Endometrial microvascular endothelial cells (primary cell): ENCODE data around the gene JAGN1. TPM values are rescaled to one million over a fixed set of nuclear protein-coding genes. Genes with fewer than 3 reads are reported as not detected.
"Not testable (repeated sequence)": the region's sequence is repeated elsewhere in the genome, so short reads cannot be mapped to it uniquely, and the experiment has no call there.

Experiments used
- in situ Hi-C: cut with HindIII; loops from 2 replicates; pipeline ENCODE4 v1.10.0; 2017; ENCODE audit warnings: low sequenced_read_pairs, low pct_unique_long_range_greater_than_20kb; ENCODE audit errors: inconsistent ontology term
- total RNA-seq: library from RNA; depleted of rRNA; stranded (reverse); fragments of >200 nt; gene quantifications from one replicate; pipeline ENCODE4 v1.2.3, GENCODE V29; 2015; ENCODE audit errors: inconsistent ontology term

The JAGN1 gene
- total RNA-seq, 1 donor from 2014 or later, result 51.5 TPM

- in situ Hi-C loops, result no loop called here
These were observed 26.0 kb upstream of the JAGN1 start for GRCh38 chr3:9864200-9864927.

GRCh38 chr3:9865125-9865637, 25.2 kb upstream of the JAGN1 start:
- in situ Hi-C loops, result not testable (repeated sequence)

- in situ Hi-C loops, result no loop called here
These were observed 23.8 kb upstream of the JAGN1 start for GRCh38 chr3:9866639-9867038.

DNA sequence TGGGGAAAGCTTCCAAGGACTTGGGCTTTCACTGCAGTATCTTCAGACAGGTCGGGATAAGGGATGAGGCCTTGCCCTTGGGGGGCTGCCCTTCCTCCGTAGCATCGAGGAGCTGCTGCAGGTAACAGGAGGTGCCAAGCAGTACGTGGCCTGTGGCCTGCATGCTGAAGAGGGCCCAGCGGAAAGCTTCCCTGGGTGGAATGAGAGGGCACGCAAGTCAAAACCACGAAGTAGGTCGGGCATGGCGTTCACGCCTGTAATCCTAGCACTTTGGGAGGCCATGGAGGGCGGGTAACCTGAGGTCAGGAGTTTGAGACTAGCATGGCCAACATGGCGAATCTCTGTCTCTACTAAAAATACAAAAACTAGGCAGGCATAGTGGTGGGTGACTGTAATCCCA, 23.3 kb upstream of the JAGN1 start:
- in situ Hi-C loops, result no loop called here

DNA sequence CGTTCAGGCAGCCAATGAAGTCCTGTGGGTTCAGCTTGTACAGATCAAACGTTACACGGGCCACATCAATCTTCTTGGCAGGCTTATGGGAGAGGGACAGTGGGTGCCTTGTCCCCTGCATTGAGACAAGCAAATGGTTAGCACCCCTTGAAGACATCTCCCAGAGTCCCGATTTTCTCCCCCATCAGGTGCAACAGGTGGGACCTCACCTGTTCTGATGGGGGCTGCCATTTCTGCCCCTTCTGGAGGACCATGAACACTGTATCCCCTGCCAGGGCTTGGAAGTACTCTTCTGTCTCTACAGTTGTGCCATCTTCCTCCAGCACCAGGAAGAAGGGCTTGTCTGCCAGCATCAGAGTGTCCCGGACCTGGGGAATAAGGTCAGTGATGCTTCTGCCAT, 20.5 kb upstream of the JAGN1 start:
- in situ Hi-C loops, result no loop called here

DNA sequence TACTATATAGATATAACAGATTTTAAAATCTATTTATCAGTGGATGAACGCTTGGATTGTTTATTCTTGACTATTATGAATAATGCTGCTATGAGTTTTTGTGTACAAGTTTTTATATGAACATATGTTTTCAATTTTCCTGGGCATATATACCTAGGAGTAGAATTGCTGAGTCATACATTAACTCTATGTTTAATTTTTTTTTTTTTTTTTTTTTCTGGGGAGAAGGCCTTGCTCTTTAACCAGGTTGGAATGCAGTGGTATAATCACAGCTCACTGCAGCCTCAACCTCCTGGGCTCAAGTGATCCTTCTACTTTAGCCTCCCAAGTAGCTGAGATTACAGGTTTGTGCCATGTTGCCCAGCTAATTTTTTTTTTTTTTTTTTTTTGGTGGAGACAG, 19.4 kb upstream of the JAGN1 start:
- in situ Hi-C loops, result no loop called here

GRCh38 chr3:9872067-9872466, 18.3 kb upstream of the JAGN1 start:
- in situ Hi-C loops, result not testable (repeated sequence)

GRCh38 chr3:9875448-9875847, 15.0 kb upstream of the JAGN1 start:
- in situ Hi-C loops, result no loop called here

GRCh38 chr3:9876255-9876654, 14.2 kb upstream of the JAGN1 start:
- in situ Hi-C loops, result not testable (repeated sequence)

GRCh38 chr3:9876991-9877390, 13.4 kb upstream of the JAGN1 start:
- in situ Hi-C loops, result no loop called here

DNA sequence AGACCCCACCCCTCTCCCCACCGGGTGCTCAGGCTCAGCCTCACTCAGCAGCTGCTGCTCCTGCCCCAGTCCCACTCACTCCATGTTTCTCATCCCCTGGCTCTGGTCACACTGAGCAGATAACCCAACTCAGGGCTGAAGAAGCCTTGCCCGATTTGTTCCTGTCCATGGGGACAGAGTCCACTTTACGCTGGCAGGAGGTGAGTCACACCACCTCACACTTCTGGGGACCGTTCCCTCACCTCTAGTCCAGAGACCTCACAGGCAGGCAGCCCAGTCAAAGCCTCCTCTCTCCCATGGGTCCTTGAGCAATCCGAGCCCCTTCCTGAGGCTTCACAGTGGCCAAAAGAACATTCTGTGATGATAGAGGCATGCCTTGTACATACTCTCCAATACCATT, 11.7 kb upstream of the JAGN1 start:
- in situ Hi-C loops, result no loop called here

GRCh38 chr3:9879830-9880549, 10.4 kb upstream of the JAGN1 start, which contains the start of gene CIDEC:
Gene CIDEC, minus strand, starts transcription at chr3:9880253. Its CDS starts 1,767 bp downstream, at chr3:9878486.
- in situ Hi-C loops, result no loop called here

GRCh38 chr3:9881441-9881840, 9.0 kb upstream of the JAGN1 start:
- in situ Hi-C loops, result no loop called here

GRCh38 chr3:9883706-9884554, 6.5 kb upstream of the JAGN1 start:
- in situ Hi-C loops, result no loop called here

- in situ Hi-C loops, result no loop called here
These were observed 5.8 kb upstream of the JAGN1 start for GRCh38 chr3:9884555-9885165.

GRCh38 chr3:9886328-9886727, 4.1 kb upstream of the JAGN1 start:
- in situ Hi-C loops, result no loop called here

DNA sequence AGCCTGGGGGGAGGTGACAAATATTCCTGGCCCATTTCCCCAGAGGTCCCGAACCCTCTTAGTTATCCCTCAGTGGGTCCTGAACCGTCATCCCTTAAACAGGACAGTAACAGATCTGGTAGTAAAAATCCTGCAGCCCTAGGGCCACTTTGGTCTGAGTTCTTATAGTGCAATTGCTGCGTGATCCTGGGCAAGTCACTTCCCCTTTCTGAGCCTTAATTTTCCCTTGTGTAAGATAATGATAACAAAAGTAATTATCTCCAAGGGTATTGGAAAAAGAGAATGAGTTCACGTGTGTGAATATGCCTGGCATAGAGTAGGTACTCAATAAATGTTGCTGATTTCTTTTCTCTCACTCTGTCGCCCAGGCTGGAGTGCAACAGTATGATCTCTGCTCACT, 2.9 kb upstream of the JAGN1 start:
- in situ Hi-C loops, result no loop called here

- in situ Hi-C loops, result no loop called here
These were observed 1.9 kb upstream of the JAGN1 start for GRCh38 chr3:9888540-9888939.

DNA sequence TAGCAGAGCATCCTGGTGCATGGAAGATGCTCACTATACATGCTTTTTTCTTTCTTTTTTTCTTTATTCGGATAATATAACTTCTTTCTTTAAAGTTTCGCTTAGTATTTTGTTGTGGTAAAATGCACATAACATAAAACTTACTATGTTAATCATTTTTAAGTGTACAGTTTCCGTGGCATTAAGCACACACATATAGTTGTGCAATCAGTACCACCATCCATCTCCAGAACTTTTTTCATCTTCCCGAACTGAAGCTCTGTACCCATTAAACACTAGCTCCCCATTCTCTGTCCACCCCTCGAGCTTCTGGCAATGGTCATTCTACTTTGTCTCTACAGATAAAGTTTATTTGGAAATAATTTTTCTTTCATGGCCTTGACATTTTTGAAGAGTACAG, 1.0 kb upstream of the JAGN1 start:
- in situ Hi-C loops, result no loop called here
